HepG2 (cell line): ENCODE results near the gene HSDL1. TPM values are rescaled to one million over a fixed set of nuclear protein-coding genes. Genes with fewer than 3 reads are reported as not detected.
A peak's percentile ranks its signal among the peaks of the same experiment; 100 is the strongest.

Experiments
- DPF2 ChIP-seq: sonication (generic); formaldehyde crosslinking; IDR thresholded peaks from 2 replicates; pipeline ENCODE4 v1.4.0; 2020; ENCODE audit warnings: mild to moderate bottlenecking, low read depth, missing genetic modification reagents, borderline replicate concordance
- FOSL1 ChIP-seq: sonication (generic); formaldehyde crosslinking; IDR thresholded peaks from 2 replicates; pipeline ENCODE4 v1.9.0; 2021; ENCODE audit warnings: missing genetic modification reagents, borderline replicate concordance
- HNF4G ChIP-seq, 2 experiments: sonication (generic) in 1 of 2; formaldehyde crosslinking in 1 of 2; IDR thresholded peaks; 2 replicates each; pipeline versions ENCODE4 v1.4.0 to v1.6.1; 2011 to 2020; ENCODE audit warnings: borderline replicate concordance in 2 of 2, low read depth in 2 of 2, mild to moderate bottlenecking in 2 of 2, low read length in 1 of 2, missing genetic modification reagents in 1 of 2, moderate library complexity in 1 of 2
- LCORL ChIP-seq, 2 experiments: fragments of 450-650 bp in 1 of 2; sonication (generic) in 1 of 2; formaldehyde crosslinking in 1 of 2; IDR thresholded peaks; 2 replicates each; pipeline versions ENCODE4 v1.5.0 to v1.6.1; 2017 to 2020; ENCODE audit warnings: antibody characterized with exemption in 1 of 2, missing genetic modification reagents in 1 of 2
- MEIS2 ChIP-seq: sonication (generic); formaldehyde crosslinking; IDR thresholded peaks from 2 replicates; pipeline ENCODE4 v1.9.0; 2021; ENCODE audit warnings: mild to moderate bottlenecking, missing genetic modification reagents
- NR2F6 ChIP-seq, 2 experiments: IDR thresholded peaks; 2 replicates each; pipeline ENCODE4 v1.6.1; 2016; ENCODE audit warnings: antibody characterized with exemption in 1 of 2, mild to moderate bottlenecking in 1 of 2
- PREB ChIP-seq: sonication (generic); formaldehyde crosslinking; IDR thresholded peaks from 2 replicates; pipeline ENCODE4 v1.4.0; 2020; ENCODE audit warnings: missing genetic modification reagents
- RELA ChIP-seq: sonication (generic); formaldehyde crosslinking; IDR thresholded peaks from 2 replicates; pipeline ENCODE4 v1.4.0; 2020; ENCODE audit warnings: missing genetic modification reagents
- RXRA ChIP-seq: sonication (generic); formaldehyde crosslinking; IDR thresholded peaks from 2 replicates; pipeline ENCODE4 v1.5.1; 2020; ENCODE audit warnings: missing genetic modification reagents
- TCF7L2 ChIP-seq: IDR thresholded peaks from 2 replicates; pipeline ENCODE4 v1.6.1; 2011; ENCODE audit warnings: mild to moderate bottlenecking, low read depth, low read length, moderate library complexity
- TFAP4 ChIP-seq: sonication (generic); IDR thresholded peaks from 2 replicates; pipeline ENCODE4 v1.6.1; 2016; ENCODE audit warnings: low read depth, borderline replicate concordance
- TMF1 ChIP-seq: sonication (generic); formaldehyde crosslinking; IDR thresholded peaks from 2 replicates; pipeline ENCODE4 v1.8.1; 2022; ENCODE audit warnings: low read depth, missing genetic modification reagents
- TP53 ChIP-seq: sonication (generic); formaldehyde crosslinking; conservative IDR thresholded peaks from 2 replicates; pipeline ENCODE4 v1.4.0; 2020; ENCODE audit warnings: missing genetic modification reagents
- ZBTB14 ChIP-seq: sonication (generic); formaldehyde crosslinking; IDR thresholded peaks from 2 replicates; pipeline ENCODE4 v1.4.0; 2020; ENCODE audit warnings: missing genetic modification reagents
- ZBTB2 ChIP-seq: sonication (generic); formaldehyde crosslinking; IDR thresholded peaks from 2 replicates; pipeline ENCODE4 v1.8.0; 2022; ENCODE audit warnings: low read depth, missing genetic modification reagents
- ZFP36 ChIP-seq: fragments of 150-350 bp; IDR thresholded peaks from 2 replicates; pipeline ENCODE4 v1.6.1; 2018; ENCODE audit warnings: borderline replicate concordance, low read length, low read depth; ENCODE audit not compliant: partially characterized antibody
- ZNF629 ChIP-seq: sonication (generic); formaldehyde crosslinking; conservative IDR thresholded peaks from 2 replicates; pipeline ENCODE4 v1.5.0; 2020; ENCODE audit warnings: missing genetic modification reagents
- ZNF749 ChIP-seq: sonication (generic); formaldehyde crosslinking; IDR thresholded peaks from 2 replicates; pipeline ENCODE4 v1.8.0; 2022; ENCODE audit warnings: mild to moderate bottlenecking, missing genetic modification reagents, moderate library complexity, borderline replicate concordance
- ZNF782 ChIP-seq: sonication (generic); formaldehyde crosslinking; IDR thresholded peaks from 2 replicates; pipeline ENCODE4 v1.4.0; 2020; ENCODE audit warnings: missing genetic modification reagents, mild to moderate bottlenecking, borderline replicate concordance
- polyA plus RNA-seq, 8 experiments: library from polyadenylated mRNA; depleted of rRNA in 3 of 8; stranded (reverse) in 7 of 8; unstranded in 1 of 8; fragments of >200 nt; fragmentation: Illumina TruSeq in 4 of 8; extraction: Trizol in 4 of 8; gene quantifications; 2 replicates each; pipeline versions ENCODE4 v1.2.1 to v1.2.3, GENCODE V29; 2011 to 2016; ENCODE audit warnings: low read depth in 4 of 8, missing spikeins in 1 of 8, mixed read lengths in 1 of 8; ENCODE audit not compliant: insufficient read depth in 1 of 8
- total RNA-seq, 5 experiments: library from RNA; depleted of rRNA; stranded (reverse); fragments of >200 nt; fragmentation: Illumina TruSeq; extraction: Trizol; gene quantifications; 2 replicates each; pipeline ENCODE4 v1.2.3, GENCODE V29; 2016; ENCODE audit warnings: low read depth in 1 of 5
- TF ChIP-seq, protein P1 (sequence below): sonication (generic); formaldehyde crosslinking; IDR thresholded peaks from 2 replicates; pipeline ENCODE4 v1.5.1; 2020; ENCODE audit warnings: missing genetic modification reagents, mild to moderate bottlenecking, borderline replicate concordance

Gene HSDL1
- total and polyA plus RNA-seq, 2 of the 13 experiments (the other 11 are each of a cell fraction or from before 2014, with no cell fraction given), result 49.2 to 49.7 TPM

GRCh38 chr16:84175350-84176081, 30.5 kb upstream of the HSDL1 start (continued):
- no peak for TF ChIP-seq ZBTB14 (CRISPR knock-in tag)
- TF ChIP-seq ZNF629 (CRISPR knock-in tag), result no peak
- no peak for TF ChIP-seq TFAP4
- TF ChIP-seq DPF2, result no peak
- TF ChIP-seq ZNF782 (CRISPR knock-in tag), result no peak
- TF ChIP-seq ZBTB2 (CRISPR knock-in tag), result no peak
- no peak for TF ChIP-seq MEIS2 (CRISPR knock-in tag)
- no peak for TF ChIP-seq FOSL1 (CRISPR knock-in tag)
- TF ChIP-seq RELA, result no peak
- TF ChIP-seq TMF1, result no peak
- no peak for TF ChIP-seq NR2F6 (IDR thresholded peaks at IDR 0.05)
- peak; percentile 28; the same call in 1 of the 2 replicates for TF ChIP-seq NR2F6 (CRISPR knock-in tag; IDR thresholded peaks at IDR 0.05)
- TF ChIP-seq TCF7L2, result no peak
- TF ChIP-seq PREB (CRISPR knock-in tag), result no peak
- TF ChIP-seq TP53 (CRISPR knock-in tag), result no peak
- TF ChIP-seq RXRA (CRISPR knock-in tag), result 0 out of 2 replicates have a peak, but pooled peaks have one; percentile 18
- TF ChIP-seq, protein P1, sequence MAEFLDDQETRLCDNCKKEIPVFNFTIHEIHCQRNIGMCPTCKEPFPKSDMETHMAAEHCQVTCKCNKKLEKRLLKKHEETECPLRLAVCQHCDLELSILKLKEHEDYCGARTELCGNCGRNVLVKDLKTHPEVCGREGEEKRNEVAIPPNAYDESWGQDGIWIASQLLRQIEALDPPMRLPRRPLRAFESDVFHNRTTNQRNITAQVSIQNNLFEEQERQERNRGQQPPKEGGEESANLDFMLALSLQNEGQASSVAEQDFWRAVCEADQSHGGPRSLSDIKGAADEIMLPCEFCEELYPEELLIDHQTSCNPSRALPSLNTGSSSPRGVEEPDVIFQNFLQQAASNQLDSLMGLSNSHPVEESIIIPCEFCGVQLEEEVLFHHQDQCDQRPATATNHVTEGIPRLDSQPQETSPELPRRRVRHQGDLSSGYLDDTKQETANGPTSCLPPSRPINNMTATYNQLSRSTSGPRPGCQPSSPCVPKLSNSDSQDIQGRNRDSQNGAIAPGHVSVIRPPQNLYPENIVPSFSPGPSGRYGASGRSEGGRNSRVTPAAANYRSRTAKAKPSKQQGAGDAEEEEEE (CRISPR knock-in tag), result no peak
- no peak for TF ChIP-seq ZFP36
- no peak for TF ChIP-seq LCORL (IDR thresholded peaks at IDR 0.05)
- TF ChIP-seq LCORL (CRISPR knock-in tag; IDR thresholded peaks at IDR 0.05), result no peak
- no peak for TF ChIP-seq HNF4G (IDR thresholded peaks at IDR 0.05; ENCODE audit: borderline replicate concordance, low read depth, low read length)
- no peak for TF ChIP-seq HNF4G (CRISPR knock-in tag; IDR thresholded peaks at IDR 0.05; ENCODE audit: borderline replicate concordance, low read depth)
- TF ChIP-seq ZNF749, result no peak
